Bronchial epithelial cell (primary cell): ENCODE data around the gene PRIMA1. TPM values are rescaled to one million over a fixed set of nuclear protein-coding genes. Genes with fewer than 3 reads are reported as not detected.
A peak's percentile ranks its signal among the peaks of the same experiment; 100 is the strongest.

ENCODE experiments used
- DNase-seq: peaks from one replicate; pipeline ENCODE4 v3.0.0-alpha.2; 2010; ENCODE audit warnings: low read depth
- FAIRE-seq: peaks from 2 replicates; lab custom pipeline; 2011; peaks lifted over from hg19 to GRCh38; lab: Jason Lieb, UNC
- H3K27me3 ChIP-seq: 2 replicates; pipeline ENCODE4 v1.5.1; 2011; ENCODE audit warnings: low read length; ENCODE audit not compliant: control insufficient read depth, insufficient read depth
- H3K36me3 ChIP-seq: 2 replicates; pipeline ENCODE4 v1.5.1; 2011; ENCODE audit warnings: low read length; ENCODE audit not compliant: control insufficient read depth, insufficient read depth
- H3K4me3 ChIP-seq: 2 replicates; pipeline ENCODE4 v1.5.1; 2011; ENCODE audit warnings: mild to moderate bottlenecking, low read depth, low read length, control low read depth
- CTCF ChIP-seq: IDR thresholded peaks from 2 replicates; pipeline ENCODE4 v1.5.1; 2011; ENCODE audit warnings: mild to moderate bottlenecking, moderate library complexity, low read length, control low read depth, inconsistent platforms; ENCODE audit not compliant: insufficient read depth, severe bottlenecking
- total RNA-seq: library from RNA; depleted of rRNA; stranded (reverse); fragments of >200 nt; gene quantifications from 2 replicates; pipeline ENCODE4 v1.2.1, GENCODE V29; 2014

The PRIMA1 gene
- total RNA-seq, 1 donor from 2014 or later: not detected

- no peak for TF ChIP-seq CTCF
- no peaks in the 10 kb centered on the region for H3K36me3 ChIP-seq
- no peak overlapping the region for H3K4me3 ChIP-seq
- FAIRE-seq (no peak), DNase-seq (no peak)
- H3K27me3 ChIP-seq: peaks cover 1% of the 10 kb centered on the region
Measured at GRCh38 chr14:93793555-93794324, 5.5 kb upstream of the PRIMA1 start.

DNA sequence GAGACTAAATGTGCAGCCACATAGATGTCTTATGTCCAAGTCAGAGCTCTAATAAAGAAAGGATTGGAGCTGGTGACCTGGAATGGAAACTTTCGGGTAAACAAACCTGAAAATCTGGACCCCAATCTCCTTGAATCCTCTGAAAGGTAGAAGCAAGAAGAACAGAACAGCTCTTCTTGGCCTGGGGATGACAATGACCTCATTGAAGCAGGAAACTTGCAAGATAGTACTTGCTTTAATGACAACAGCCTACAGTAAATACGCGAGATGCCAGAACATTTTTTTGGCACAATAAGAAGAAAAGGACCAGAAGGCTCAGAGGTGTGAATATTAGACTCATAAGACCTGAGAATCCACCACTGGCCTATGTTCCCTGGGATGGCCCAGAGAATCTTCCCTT, 4.1 kb upstream of the PRIMA1 start:
- FAIRE-seq (no peak), DNase-seq (peak; percentile 62)
- no peak for TF ChIP-seq CTCF
- H3K27me3 ChIP-seq: peaks cover 7% of the 10 kb centered on the region
- no peak overlapping the region for H3K4me3 ChIP-seq
- H3K36me3 ChIP-seq: no peaks in the 10 kb centered on the region

- no peaks in the 10 kb centered on the region for H3K36me3 ChIP-seq
- no peak overlapping the region for H3K4me3 ChIP-seq
- FAIRE-seq (peak; percentile 13), DNase-seq (no peak)
- H3K27me3 ChIP-seq: peaks cover 9% of the 10 kb centered on the region
- no peak for TF ChIP-seq CTCF
Measured at GRCh38 chr14:93790966-93791365, 2.7 kb upstream of the PRIMA1 start.

DNA sequence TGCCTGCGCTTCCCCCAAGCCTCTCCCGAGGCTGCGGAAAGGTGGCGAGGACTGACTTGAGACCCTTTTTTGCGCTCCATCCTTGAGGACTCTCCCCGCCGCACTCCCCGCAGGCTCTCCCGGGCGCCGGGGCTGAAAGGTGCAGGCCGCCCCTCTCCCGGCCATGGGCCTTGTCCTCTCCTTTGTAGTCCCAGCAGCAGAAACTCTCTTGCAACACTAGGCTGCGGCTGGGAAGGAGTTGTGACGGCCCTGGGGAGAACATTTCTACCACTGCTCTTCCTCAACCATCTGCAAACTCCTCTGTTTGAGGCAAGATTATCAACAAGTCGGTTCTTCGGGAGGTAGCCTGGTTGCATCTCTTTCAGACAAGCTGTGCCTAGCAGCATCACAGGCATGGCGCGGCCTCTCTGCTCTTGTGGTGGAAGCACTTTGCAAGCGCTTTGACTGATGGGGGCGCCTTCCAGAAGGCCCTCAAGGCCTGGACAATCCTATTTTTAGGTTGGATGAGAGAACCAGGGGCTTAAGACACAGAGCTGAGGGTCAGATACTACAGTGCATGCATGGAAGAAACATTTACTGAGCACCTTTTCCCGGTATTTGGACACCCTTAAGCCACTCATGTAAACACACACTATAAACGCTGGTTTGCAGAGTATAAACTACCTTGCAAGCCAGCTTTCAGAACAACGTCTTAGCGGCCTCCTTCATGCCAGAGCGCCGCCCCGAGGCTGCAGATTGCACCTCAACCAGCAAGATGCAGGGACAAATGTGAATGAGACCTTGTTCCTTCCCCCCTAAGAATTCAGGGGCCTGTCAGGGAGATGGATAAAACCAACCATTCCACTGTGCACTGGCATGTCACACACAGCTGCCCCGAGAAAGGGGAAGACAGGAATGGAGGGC, 1.2 kb upstream of the PRIMA1 start:
- DNase-seq (no peak), FAIRE-seq (no peak)
- Histone ChIP-seq H3K4me3 (peak overlapping the region; percentile 17), H3K27me3 (peaks cover 9% of the 10 kb centered on the region), H3K36me3 (no peaks in the 10 kb centered on the region)
- TF ChIP-seq CTCF: no peak

- DNase-seq (no peak), FAIRE-seq (no peak)
Measured at GRCh38 chr14:93788543-93789227, 400 bp upstream of the PRIMA1 start.

More at GRCh38 chr14:93788543-93789227, 400 bp upstream of the PRIMA1 start:
- Histone ChIP-seq H3K27me3 (peaks cover 9% of the 10 kb centered on the region), H3K36me3 (no peaks in the 10 kb centered on the region), H3K4me3 (peak overlapping the region; percentile 17)
- no peak for TF ChIP-seq CTCF
